Activated CD8-positive, alpha-beta T cell treated with anti-CD3 and anti-CD28 coated beads for 36 hours (primary cell): ENCODE results near the gene CDKN2B. TPM values are rescaled to one million over a fixed set of nuclear protein-coding genes. Genes with fewer than 3 reads are reported as not detected.

Source experiments
- ATAC-seq: fragments of 200-7000 bp; cut with Tn5 transposase; one replicate; pipeline ENCODE4 v1.10.0; 2021; ENCODE audit warnings: mild to moderate bottlenecking, moderate library complexity
- CTCF ChIA-PET: fragments of 350-600 bp; sonication (Branson Sonifier 250); formaldehyde crosslinking; loops from one replicate; lab custom pipeline; 2021; ENCODE audit warnings: antibody characterized with exemption; lab: Charles Lee
- POLR2A ChIA-PET: fragments of 350-600 bp; sonication (Branson Sonifier 250); formaldehyde crosslinking; loops from one replicate; lab custom pipeline; 2021; ENCODE audit warnings: antibody characterized with exemption; lab: Charles Lee
- DNase-seq: peaks from one replicate; pipeline ENCODE4 v3.0.0-alpha.2; 2020
- H3K27ac Mint-ChIP-seq: one replicate; pipeline ENCODE4 v1.8.0; 2021; ENCODE audit warnings: mild to moderate bottlenecking, mixed read lengths
- H3K27me3 Mint-ChIP-seq: one replicate; pipeline ENCODE4 v1.8.0; 2021; ENCODE audit warnings: mixed read lengths
- H3K36me3 Mint-ChIP-seq: one replicate; pipeline ENCODE4 v1.8.0; 2021; ENCODE audit warnings: low read depth, mixed read lengths
- H3K4me1 Mint-ChIP-seq: one replicate; pipeline ENCODE4 v1.8.0; 2021; ENCODE audit warnings: low read depth, mixed read lengths
- H3K4me3 Mint-ChIP-seq: one replicate; pipeline ENCODE4 v1.8.0; 2021; ENCODE audit warnings: mild to moderate bottlenecking, moderate library complexity, mixed read lengths
- H3K9me3 Mint-ChIP-seq: one replicate; pipeline ENCODE4 v1.8.0; 2021; ENCODE audit warnings: mixed read lengths
- intact Hi-C: fragments of 100-400 bp; cut with micrococcal nuclease; formaldehyde crosslinking; loops from one replicate; pipeline ENCODE4 v1.10.0; 2022
- total RNA-seq, 2 experiments: library from RNA; stranded (reverse); gene quantifications; one replicate each; pipeline ENCODE4 v1.2.3, GENCODE V29; 2021
- TF ChIP-seq, protein P1 (sequence below): fragments of 200-600 bp; IDR thresholded peaks from one replicate; pipeline ENCODE4 v1.8.0; 2022; ENCODE audit warnings: antibody characterized with exemption, mild to moderate bottlenecking

The CDKN2B gene
- total RNA-seq, 2 experiments from 2014 or later: not detected

DNA sequence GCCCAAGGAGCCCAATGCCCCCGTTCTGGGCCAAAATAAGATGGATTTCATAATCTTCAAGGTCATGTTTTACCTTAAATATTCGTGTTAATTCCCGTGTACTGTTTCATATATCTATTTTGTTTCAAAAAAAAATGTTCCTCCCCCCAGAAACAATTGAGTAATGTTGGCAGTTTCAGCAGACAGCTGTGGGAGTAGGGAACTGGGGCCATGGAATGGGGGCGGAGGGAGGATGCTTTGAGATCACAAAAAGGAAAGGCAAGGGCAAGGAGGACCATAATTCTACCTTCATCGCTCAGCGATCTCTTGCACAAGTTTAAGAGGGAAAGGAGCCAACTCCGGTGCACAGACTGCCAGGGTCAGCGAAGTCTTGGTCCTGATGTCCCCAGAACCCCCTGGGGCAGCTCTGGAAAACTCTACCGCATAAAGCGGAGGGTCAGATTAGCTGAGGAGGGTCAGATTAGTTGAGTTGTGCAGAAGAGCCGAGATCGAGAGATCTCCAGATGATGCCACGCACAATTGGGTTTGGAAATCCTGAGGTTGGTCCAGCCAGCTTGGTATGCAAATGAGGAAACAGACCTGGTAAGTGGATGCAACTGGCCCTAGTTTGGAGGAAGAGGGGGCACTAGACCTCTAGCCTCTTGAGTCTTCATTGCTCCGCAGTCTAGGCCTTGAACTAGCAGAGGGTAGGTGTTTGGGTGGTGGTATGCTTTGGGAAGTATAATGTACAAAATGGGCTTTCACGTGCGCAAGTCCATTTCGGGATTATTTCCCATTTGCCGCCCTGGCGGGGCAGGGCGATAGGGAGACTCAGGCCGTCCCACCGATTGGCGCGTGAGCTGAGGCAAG, 38.9 kb downstream of the CDKN2B start:
- ATAC-seq (no peak), DNase-seq (no peak)
- no peak overlapping the region for H3K4me3 Mint-ChIP-seq
- no peak overlapping the region for H3K27ac Mint-ChIP-seq
- POLR2A ChIA-PET: interaction anchor here (0.6 to 1.0 kb wide), 2 partner anchors 41 to 72 kb away, joined by 3 read pairs; no protein-coding TSS in a partner anchor
- TF ChIP-seq, protein P1, sequence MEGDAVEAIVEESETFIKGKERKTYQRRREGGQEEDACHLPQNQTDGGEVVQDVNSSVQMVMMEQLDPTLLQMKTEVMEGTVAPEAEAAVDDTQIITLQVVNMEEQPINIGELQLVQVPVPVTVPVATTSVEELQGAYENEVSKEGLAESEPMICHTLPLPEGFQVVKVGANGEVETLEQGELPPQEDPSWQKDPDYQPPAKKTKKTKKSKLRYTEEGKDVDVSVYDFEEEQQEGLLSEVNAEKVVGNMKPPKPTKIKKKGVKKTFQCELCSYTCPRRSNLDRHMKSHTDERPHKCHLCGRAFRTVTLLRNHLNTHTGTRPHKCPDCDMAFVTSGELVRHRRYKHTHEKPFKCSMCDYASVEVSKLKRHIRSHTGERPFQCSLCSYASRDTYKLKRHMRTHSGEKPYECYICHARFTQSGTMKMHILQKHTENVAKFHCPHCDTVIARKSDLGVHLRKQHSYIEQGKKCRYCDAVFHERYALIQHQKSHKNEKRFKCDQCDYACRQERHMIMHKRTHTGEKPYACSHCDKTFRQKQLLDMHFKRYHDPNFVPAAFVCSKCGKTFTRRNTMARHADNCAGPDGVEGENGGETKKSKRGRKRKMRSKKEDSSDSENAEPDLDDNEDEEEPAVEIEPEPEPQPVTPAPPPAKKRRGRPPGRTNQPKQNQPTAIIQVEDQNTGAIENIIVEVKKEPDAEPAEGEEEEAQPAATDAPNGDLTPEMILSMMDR: no peak
- peaks cover 13% of the 10 kb centered on the region for H3K9me3 Mint-ChIP-seq
- peaks cover 17% of the 10 kb centered on the region for H3K4me1 Mint-ChIP-seq
- CTCF ChIA-PET: interaction anchor here (0.8 to 4.4 kb wide), 4 partner anchors 38 to 149 kb away, joined by 3 to 37 read pairs (median 14); partner anchors contain the start of gene CDKN2B
- H3K27me3 Mint-ChIP-seq: peaks cover 88% of the 10 kb centered on the region
- peaks cover 15% of the 10 kb centered on the region for H3K36me3 Mint-ChIP-seq
- intact Hi-C loops: loop anchor here (5.0 kb wide), 1 partner anchor 37 kb away; the partner anchor contains the start of gene CDKN2B

DNA sequence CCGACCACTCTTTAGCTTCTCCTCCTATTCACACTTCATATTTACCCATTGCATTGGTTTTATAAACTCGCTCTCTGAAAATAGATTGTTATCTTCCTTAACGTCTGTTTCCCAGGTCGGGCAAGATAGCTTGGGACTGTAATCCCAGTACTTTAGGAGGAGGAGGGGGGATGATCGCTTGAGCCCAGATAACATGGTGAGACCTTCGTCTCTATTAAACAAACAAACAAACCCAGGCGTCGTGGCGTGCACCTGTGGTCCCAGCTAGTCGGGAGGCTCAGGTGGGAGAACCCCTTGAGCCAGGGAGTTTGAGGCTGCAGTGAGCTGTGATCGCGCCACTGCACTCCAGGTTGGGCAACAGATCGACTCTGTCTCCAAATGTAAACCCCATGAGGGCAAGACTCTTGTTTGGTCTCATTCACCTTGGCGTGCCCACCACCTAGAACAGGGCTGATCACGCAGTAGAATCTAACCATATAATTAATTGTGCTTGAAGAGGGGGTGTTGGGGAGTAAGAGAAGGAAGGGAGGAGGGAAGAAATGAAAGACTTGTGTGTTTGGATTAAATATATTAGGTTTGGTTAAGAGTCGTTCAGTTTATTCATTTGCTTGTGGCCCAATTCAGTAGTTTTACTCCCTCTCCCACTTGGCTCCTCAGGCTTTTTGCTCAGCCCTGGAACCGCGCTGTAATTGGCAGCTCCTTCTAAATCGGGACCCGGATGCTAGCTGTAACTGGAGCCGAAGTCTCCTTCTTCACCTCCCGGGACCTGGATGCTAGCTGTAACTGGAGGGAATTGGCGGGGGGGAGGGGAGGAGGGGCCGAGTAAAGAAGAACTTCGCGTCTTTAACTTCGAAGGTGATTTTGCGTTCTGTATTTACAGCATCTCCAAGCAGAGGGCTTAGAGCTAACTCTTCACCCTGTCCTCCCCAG, 39.8 kb downstream of the CDKN2B start:
- Mint-ChIP-seq H3K4me1 (peaks cover 11% of the 10 kb centered on the region), H3K9me3 (peaks cover 13% of the 10 kb centered on the region), H3K4me3 (no peak overlapping the region), H3K27ac (no peak overlapping the region), H3K36me3 (peaks cover 15% of the 10 kb centered on the region), H3K27me3 (peaks cover 88% of the 10 kb centered on the region)
- TF ChIP-seq, protein P1: no peak
- DNase-seq (no peak), ATAC-seq (no peak)
- CTCF ChIA-PET: interaction anchor here (1.3 to 3.0 kb wide), 3 partner anchors 21 to 156 kb away, joined by 3 to 23 read pairs (median 7); partner anchors contain the start of gene CDKN2B
- POLR2A ChIA-PET: interaction anchor here (0.6 to 1.0 kb wide), 2 partner anchors 42 to 73 kb away, joined by 3 read pairs; no protein-coding TSS in a partner anchor
- intact Hi-C loops: loop anchor here (5.0 kb wide), 1 partner anchor 38 kb away; the partner anchor contains the start of gene CDKN2B

DNA sequence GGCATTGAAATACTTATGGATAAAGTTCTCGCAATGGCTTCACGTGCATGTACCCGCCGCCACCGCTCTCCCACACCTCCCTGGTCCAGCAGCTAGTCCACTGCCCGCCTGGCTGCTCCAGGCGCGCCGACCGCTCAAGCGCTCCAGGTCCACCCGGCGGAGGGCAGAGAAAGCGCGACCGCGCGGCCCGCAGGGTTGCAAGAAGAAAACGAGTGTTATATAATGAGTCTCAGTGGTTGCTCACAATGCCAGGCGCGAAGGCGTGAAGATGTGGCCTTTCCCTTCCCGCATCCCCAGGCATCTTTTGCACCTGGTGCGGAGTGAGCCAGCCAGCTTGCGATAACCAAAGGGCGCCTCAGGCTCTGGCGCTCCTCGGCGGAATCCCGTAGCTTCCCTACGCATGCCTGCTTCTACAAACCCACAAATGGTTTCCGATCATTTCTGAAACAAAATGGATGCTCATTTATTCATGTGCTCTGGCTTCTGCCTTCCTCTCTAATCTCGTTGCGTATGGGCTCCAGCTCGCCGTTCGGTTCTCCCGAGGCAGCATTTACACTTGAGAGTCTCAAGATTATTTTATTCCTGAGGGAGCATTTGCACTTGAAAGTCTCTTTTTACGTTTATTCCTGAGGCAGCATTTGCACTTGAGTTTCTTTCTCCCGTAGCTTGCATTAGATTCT, 40.6 kb downstream of the CDKN2B start:
- CTCF ChIA-PET: interaction anchor here (1.0 to 3.0 kb wide), 5 partner anchors 22 to 279 kb away, joined by 3 to 23 read pairs (median 3); partner anchors contain the start of gene CDKN2B
- intact Hi-C loops: loop anchor here (5.0 kb wide), 1 partner anchor 39 kb away; the partner anchor contains the start of gene CDKN2B
- Mint-ChIP-seq H3K36me3 (peaks cover 15% of the 10 kb centered on the region), H3K4me1 (peaks cover 9% of the 10 kb centered on the region), H3K27me3 (peaks cover 88% of the 10 kb centered on the region), H3K4me3 (no peak overlapping the region), H3K9me3 (peaks cover 13% of the 10 kb centered on the region), H3K27ac (no peak overlapping the region)
- POLR2A ChIA-PET: interaction anchor here (0.7 to 1.2 kb wide), 2 partner anchors 26 to 642 kb away, joined by 3 read pairs; partner anchors contain the start of genes CDKN2A and CDKN2B-AS1
- no peak for DNase-seq
- no peak for ATAC-seq
- TF ChIP-seq, protein P1: no peak

DNA sequence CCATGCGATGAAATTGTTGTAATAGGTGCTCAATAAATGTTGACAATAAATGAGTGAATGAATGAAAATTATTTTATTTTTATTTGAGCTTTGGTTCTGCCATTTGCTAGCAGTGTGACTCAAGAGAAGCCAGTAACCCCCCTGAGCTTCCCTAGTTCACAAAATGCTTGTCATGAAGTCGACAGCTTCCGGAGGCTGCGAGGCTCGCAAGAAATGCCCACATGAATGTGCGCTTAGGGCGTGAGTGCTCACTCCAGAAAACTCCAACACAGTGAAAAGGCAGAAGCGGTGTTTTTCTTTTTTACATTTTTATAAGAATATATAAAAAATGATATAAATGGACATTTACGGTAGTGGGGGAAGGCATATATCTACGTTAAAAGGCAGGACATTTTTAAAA, 41.4 kb downstream of the CDKN2B start:
- Mint-ChIP-seq H3K27me3 (peaks cover 92% of the 10 kb centered on the region), H3K4me3 (no peak overlapping the region), H3K27ac (no peak overlapping the region), H3K36me3 (peaks cover 15% of the 10 kb centered on the region), H3K4me1 (peaks cover 9% of the 10 kb centered on the region), H3K9me3 (peaks cover 15% of the 10 kb centered on the region)
- ATAC-seq (no peak), DNase-seq (no peak)
- POLR2A ChIA-PET: interaction anchor here (0.7 to 1.2 kb wide), 2 partner anchors 27 to 642 kb away, joined by 3 read pairs; partner anchors contain the start of genes CDKN2A and CDKN2B-AS1
- TF ChIP-seq, protein P1: no peak
- CTCF ChIA-PET: interaction anchor here (1.0 to 3.0 kb wide), 4 partner anchors 40 to 279 kb away, joined by 3 to 23 read pairs (median 5); partner anchors contain the start of gene CDKN2B
- intact Hi-C loops: loop anchor here (5.0 kb wide), 1 partner anchor 40 kb away; the partner anchor contains the start of gene CDKN2B
